Type B pancreatic cell (in vitro differentiated cells): ENCODE data around the gene DOK6. TPM values are rescaled to one million over a fixed set of nuclear protein-coding genes. Genes with fewer than 3 reads are reported as not detected.

ENCODE experiments used
- DNase-seq: peaks from one replicate; pipeline ENCODE4 v3.0.0; 2021; ENCODE audit warnings: mixed read lengths; ENCODE audit not compliant: unreplicated experiment; ENCODE audit errors: extremely low spot score
- H3K27ac Mint-ChIP-seq: 2 replicates; pipeline ENCODE4 v1.8.0; 2021; ENCODE audit warnings: mild to moderate bottlenecking, mixed read lengths
- H3K27me3 Mint-ChIP-seq: 2 replicates; pipeline ENCODE4 v1.8.0; 2021; ENCODE audit warnings: mixed read lengths
- H3K36me3 Mint-ChIP-seq: 2 replicates; pipeline ENCODE4 v1.8.0; 2021; ENCODE audit warnings: mixed read lengths
- H3K4me1 Mint-ChIP-seq: one replicate; pipeline ENCODE4 v1.8.0; 2021; ENCODE audit warnings: mixed read lengths; ENCODE audit not compliant: unreplicated experiment
- H3K4me3 Mint-ChIP-seq: 2 replicates; pipeline ENCODE4 v1.8.0; 2021; ENCODE audit warnings: mild to moderate bottlenecking, mixed read lengths
- H3K9me3 Mint-ChIP-seq: 2 replicates; pipeline ENCODE4 v1.8.0; 2021; ENCODE audit warnings: mixed read lengths
- CTCF ChIP-seq: fragments of 200-600 bp; sonication (generic); conservative IDR thresholded peaks from 2 replicates; pipeline ENCODE4 v1.5.0; 2021; ENCODE audit warnings: antibody characterized with exemption, mild to moderate bottlenecking
- total RNA-seq: library from RNA; stranded (reverse); gene quantifications from 2 replicates; pipeline ENCODE4 v1.2.1, GENCODE V29; 2021; ENCODE audit warnings: low replicate concordance

The DOK6 gene
- total RNA-seq, 1 donor from 2014 or later = 7.3 TPM

- no peak for TF ChIP-seq CTCF
- H3K9me3 Mint-ChIP-seq = no peaks in the 10 kb centered on the region
- peaks cover 3% of the 10 kb centered on the region for H3K36me3 Mint-ChIP-seq
- no peak for DNase-seq
- H3K4me3 Mint-ChIP-seq = no peak overlapping the region
- no peaks in the 10 kb centered on the region for H3K4me1 Mint-ChIP-seq
- H3K27ac Mint-ChIP-seq = no peak overlapping the region
- H3K27me3 Mint-ChIP-seq = no peaks in the 10 kb centered on the region
Measured at GRCh38 chr18:69567813-69568488, 167.3 kb downstream of the DOK6 start.

- Mint-ChIP-seq H3K4me1 (no peaks in the 10 kb centered on the region), H3K9me3 (no peaks in the 10 kb centered on the region)
- DNase-seq = no peak
Measured at GRCh38 chr18:69569133-69569532, 168.4 kb downstream of the DOK6 start.

GRCh38 chr18:69574401-69574800 lies 173.7 kb downstream of the DOK6 start:
- H3K9me3 Mint-ChIP-seq = no peaks in the 10 kb centered on the region
- H3K36me3 Mint-ChIP-seq = no peaks in the 10 kb centered on the region
- H3K27me3 Mint-ChIP-seq = no peaks in the 10 kb centered on the region
- H3K27ac Mint-ChIP-seq = no peak overlapping the region
- TF ChIP-seq CTCF = no peak
- no peaks in the 10 kb centered on the region for H3K4me1 Mint-ChIP-seq
- no peak for DNase-seq
- H3K4me3 Mint-ChIP-seq = no peak overlapping the region

More at GRCh38 chr18:69569133-69569532, 168.4 kb downstream of the DOK6 start:
- peaks cover 3% of the 10 kb centered on the region for H3K36me3 Mint-ChIP-seq
- H3K4me3 Mint-ChIP-seq = no peak overlapping the region
- no peak overlapping the region for H3K27ac Mint-ChIP-seq
- no peak for TF ChIP-seq CTCF
- H3K27me3 Mint-ChIP-seq = no peaks in the 10 kb centered on the region

GRCh38 chr18:69580107-69580506 lies 179.4 kb downstream of the DOK6 start:
- no peak for DNase-seq
- H3K4me1 Mint-ChIP-seq = no peaks in the 10 kb centered on the region
- peaks cover 6% of the 10 kb centered on the region for H3K9me3 Mint-ChIP-seq
- no peak overlapping the region for H3K27ac Mint-ChIP-seq
- TF ChIP-seq CTCF = no peak
- no peak overlapping the region for H3K4me3 Mint-ChIP-seq
- no peaks in the 10 kb centered on the region for H3K36me3 Mint-ChIP-seq
- H3K27me3 Mint-ChIP-seq = no peaks in the 10 kb centered on the region

GRCh38 chr18:69584429-69584828 lies 183.7 kb downstream of the DOK6 start:
- no peak for DNase-seq
- peaks cover 6% of the 10 kb centered on the region for H3K9me3 Mint-ChIP-seq
- H3K27ac Mint-ChIP-seq = no peak overlapping the region
- no peaks in the 10 kb centered on the region for H3K27me3 Mint-ChIP-seq
- no peaks in the 10 kb centered on the region for H3K4me1 Mint-ChIP-seq
- no peak overlapping the region for H3K4me3 Mint-ChIP-seq
- H3K36me3 Mint-ChIP-seq = no peaks in the 10 kb centered on the region
- TF ChIP-seq CTCF = no peak
